Naive thymus-derived CD8-positive, alpha-beta T cell (primary cell): Measurements from ENCODE around the gene TRIM24. TPM values are rescaled to one million over a fixed set of nuclear protein-coding genes. Genes with fewer than 3 reads are reported as not detected.

Experiments used
- ATAC-seq, 2 donors: fragments of 150-1000 bp; cut with Tn5 transposase in 1 of 2; sonication (Bioruptor Pico), chemical (Tn5 transposase) in 1 of 2; 1 replicate in 1 of 2; 2 replicates in 1 of 2; pipeline ENCODE4 v1.10.0; 2021; ENCODE audit warnings: mild to moderate bottlenecking in 2 of 2, moderate library complexity in 2 of 2
- POLR2A ChIA-PET: fragments of 350-600 bp; sonication (Branson Sonifier 250); formaldehyde crosslinking; loops from one replicate; lab custom pipeline; 2021; ENCODE audit warnings: antibody characterized with exemption; lab: Charles Lee
- DNase-seq, 10 donors: peaks; one replicate each; pipeline versions ENCODE4 v3.0.0 to v3.0.0-alpha.2; 2020 to 2022
- H3K27ac Mint-ChIP-seq, 10 donors: one replicate each; pipeline ENCODE4 v1.8.0; 2020 to 2022; ENCODE audit warnings: mild to moderate bottlenecking in 10 of 10, mixed read lengths in 10 of 10, moderate library complexity in 4 of 10, inconsistent platforms in 1 of 10
- H3K27me3 Mint-ChIP-seq, 5 donors: one replicate each; pipeline ENCODE4 v1.8.0; 2021 to 2022; ENCODE audit warnings: mixed read lengths in 5 of 5
- H3K36me3 Mint-ChIP-seq, 3 donors: one replicate each; pipeline ENCODE4 v1.8.0; 2020 to 2022; ENCODE audit warnings: mixed read lengths in 3 of 3, mild to moderate bottlenecking in 2 of 3, inconsistent platforms in 1 of 3
- H3K4me1 Mint-ChIP-seq, 4 donors: one replicate each; pipeline ENCODE4 v1.8.0; 2021 to 2022; ENCODE audit warnings: mixed read lengths in 4 of 4
- H3K4me3 Mint-ChIP-seq, 10 donors: one replicate each; pipeline ENCODE4 v1.8.0; 2020 to 2022; ENCODE audit warnings: mild to moderate bottlenecking in 10 of 10, mixed read lengths in 10 of 10, moderate library complexity in 6 of 10, inconsistent platforms in 1 of 10
- H3K9me3 Mint-ChIP-seq, 9 donors: one replicate each; pipeline ENCODE4 v1.8.0; 2020 to 2022; ENCODE audit warnings: mixed read lengths in 9 of 9, mild to moderate bottlenecking in 3 of 9, inconsistent platforms in 1 of 9, moderate library complexity in 1 of 9
- polyA plus RNA-seq, 3 donors: library from polyadenylated mRNA; unstranded; fragments of 300-500 nt; fragmentation: Illumina TruSeq; gene quantifications; one replicate each; pipeline ENCODE4 v1.2.3, GENCODE V29; 2021
- total RNA-seq, 8 experiments: library from RNA in 2 of 8; stranded (reverse) in 2 of 8; gene quantifications; one replicate each; pipeline ENCODE4 v1.2.3 and lab custom pipeline; 2021 to 2026

Gene TRIM24
- total and polyA plus RNA-seq, 5 experiments from 2014 or later, result 5.8 to 24.0 (median 12.2) TPM

DNA sequence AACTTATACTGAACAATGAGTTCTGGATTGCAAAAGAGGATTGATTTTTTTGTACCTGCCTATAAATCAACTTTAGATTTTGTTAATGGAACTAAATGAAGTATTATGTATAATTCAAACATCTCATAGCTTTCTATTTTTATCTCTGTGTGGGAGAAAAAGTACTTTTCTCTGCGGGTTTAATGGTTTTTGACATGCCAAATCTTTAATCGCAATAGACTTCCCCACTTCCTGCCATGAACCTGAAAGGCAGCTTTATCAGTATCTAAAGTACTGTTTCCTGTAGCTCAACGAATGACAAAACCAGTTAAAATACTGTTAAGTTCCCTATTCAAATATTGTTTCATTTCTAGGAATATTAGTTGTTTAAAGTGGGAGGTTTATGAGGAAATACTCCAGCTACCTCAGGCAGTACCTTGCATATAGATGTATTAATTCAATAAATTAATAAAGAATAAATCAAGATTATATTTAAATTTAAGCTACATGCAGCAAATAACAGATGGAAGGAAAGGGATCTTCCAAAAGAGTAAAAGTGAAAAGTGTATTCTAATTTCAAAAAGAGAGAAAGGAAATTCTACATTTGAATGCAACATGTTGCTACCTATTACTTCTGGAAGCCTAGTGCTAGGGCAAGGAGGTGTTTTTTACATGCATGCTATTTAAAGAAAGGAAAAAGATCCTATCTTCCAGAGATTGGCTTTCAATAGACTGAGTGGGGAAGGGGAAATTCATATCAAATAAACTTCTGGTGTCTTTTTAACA is 165.2 kb downstream of the TRIM24 start:
- Mint-ChIP-seq H3K27ac (peak overlapping the region; percentile 43 to 87 (median 81)), H3K9me3 (no peaks in the 10 kb centered on the region), H3K4me1 (peaks cover 23 to 48% (median 43%) of the 10 kb centered on the region in 4 donors), H3K4me3 (peak overlapping the region; percentile 58 to 78 (median 72)), H3K27me3 (no peaks in the 10 kb centered on the region), H3K36me3 (no peaks in the 10 kb centered on the region)
- peak in 4 of 10 donors; percentile 17 to 68 (median 52) for DNase-seq
- peak; percentile 74 to 84 for ATAC-seq
- POLR2A ChIA-PET, result interaction anchor here (0.6 to 2.0 kb wide), 3 partner anchors 13 to 483 kb away, joined by 3 to 10 read pairs (median 4); no protein-coding TSS in a partner anchor

DNA sequence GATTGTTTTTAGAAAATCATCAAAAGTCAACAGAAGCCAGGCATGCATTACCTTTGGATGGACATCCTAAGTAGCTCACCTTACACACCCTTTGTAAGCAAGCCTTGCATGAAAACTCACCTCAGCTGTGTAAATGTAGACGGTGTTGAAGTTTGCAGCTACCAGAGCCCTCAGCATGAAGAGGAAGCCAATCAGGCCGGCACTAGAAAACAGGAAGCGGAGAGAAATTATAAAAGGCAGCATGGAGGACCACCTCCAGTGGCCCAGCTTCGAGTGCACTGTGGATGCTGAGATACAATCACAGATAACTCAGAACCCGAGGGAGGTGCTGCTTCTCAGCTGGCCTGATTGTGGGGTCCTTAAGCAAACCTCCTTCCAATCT is 165.8 kb downstream of the TRIM24 start:
- H3K27ac Mint-ChIP-seq, result peak overlapping the region; percentile 43 to 87 (median 81)
- POLR2A ChIA-PET, result interaction anchor here (0.6 to 2.0 kb wide), 4 partner anchors 10 to 482 kb away, joined by 3 to 10 read pairs (median 4); no protein-coding TSS in a partner anchor
- ATAC-seq, result peak; percentile 80 to 85
- H3K36me3 Mint-ChIP-seq, result no peaks in the 10 kb centered on the region
- H3K9me3 Mint-ChIP-seq, result no peaks in the 10 kb centered on the region
- DNase-seq, result peak in 7 of 10 donors; percentile 7 to 55 (median 28)
- peak overlapping the region; percentile 56 to 77 (median 68) for H3K4me3 Mint-ChIP-seq
- H3K27me3 Mint-ChIP-seq, result no peaks in the 10 kb centered on the region
- peaks cover 23 to 47% (median 44%) of the 10 kb centered on the region in 4 donors for H3K4me1 Mint-ChIP-seq

DNA sequence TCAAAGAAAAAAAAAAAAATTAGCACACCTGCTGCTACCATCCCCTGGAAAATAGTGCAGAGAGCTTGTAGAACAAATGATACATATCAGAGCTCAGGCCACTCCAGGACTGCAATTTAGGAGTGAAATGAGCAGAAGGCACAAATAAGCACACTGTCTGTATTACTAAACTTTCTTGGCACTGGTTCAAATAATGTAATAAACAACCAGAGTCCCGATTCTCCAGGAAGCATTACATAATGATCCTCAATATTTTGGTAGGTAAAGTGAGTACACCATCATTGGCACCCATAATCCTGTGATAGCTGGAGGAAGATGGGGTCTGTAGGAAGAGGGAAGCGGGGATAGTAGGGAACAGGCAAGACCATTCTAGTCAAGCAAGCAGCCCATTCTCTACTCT is 166.8 kb downstream of the TRIM24 start:
- Mint-ChIP-seq H3K4me3 (peak overlapping the region in 5 of 10 donors; percentile 6 to 53 (median 39)), H3K27ac (peak overlapping the region in 5 of 10 donors; percentile 19 to 87 (median 79)), H3K27me3 (no peaks in the 10 kb centered on the region), H3K9me3 (no peaks in the 10 kb centered on the region), H3K36me3 (no peaks in the 10 kb centered on the region), H3K4me1 (peaks cover 23 to 51% (median 45%) of the 10 kb centered on the region in 4 donors)
- ATAC-seq (no peak), DNase-seq (no peak)
- POLR2A ChIA-PET, result interaction anchor here (1.3 to 2.0 kb wide), 2 partner anchors 9 to 277 kb away, joined by 4 to 10 read pairs; no protein-coding TSS in a partner anchor

GRCh38 chr7:138627361-138627760 is 167.3 kb downstream of the TRIM24 start:
- H3K4me3 Mint-ChIP-seq, result peak overlapping the region in 1 of 10 donors; percentile 49
- no peak for ATAC-seq
- POLR2A ChIA-PET, result no interaction called here
- H3K27ac Mint-ChIP-seq, result peak overlapping the region in 1 of 10 donors; percentile 82
- peaks cover 24 to 56% (median 48%) of the 10 kb centered on the region in 4 donors for H3K4me1 Mint-ChIP-seq
- no peaks in the 10 kb centered on the region for H3K9me3 Mint-ChIP-seq
- no peaks in the 10 kb centered on the region for H3K36me3 Mint-ChIP-seq
- no peaks in the 10 kb centered on the region for H3K27me3 Mint-ChIP-seq
- DNase-seq, result no peak

DNA sequence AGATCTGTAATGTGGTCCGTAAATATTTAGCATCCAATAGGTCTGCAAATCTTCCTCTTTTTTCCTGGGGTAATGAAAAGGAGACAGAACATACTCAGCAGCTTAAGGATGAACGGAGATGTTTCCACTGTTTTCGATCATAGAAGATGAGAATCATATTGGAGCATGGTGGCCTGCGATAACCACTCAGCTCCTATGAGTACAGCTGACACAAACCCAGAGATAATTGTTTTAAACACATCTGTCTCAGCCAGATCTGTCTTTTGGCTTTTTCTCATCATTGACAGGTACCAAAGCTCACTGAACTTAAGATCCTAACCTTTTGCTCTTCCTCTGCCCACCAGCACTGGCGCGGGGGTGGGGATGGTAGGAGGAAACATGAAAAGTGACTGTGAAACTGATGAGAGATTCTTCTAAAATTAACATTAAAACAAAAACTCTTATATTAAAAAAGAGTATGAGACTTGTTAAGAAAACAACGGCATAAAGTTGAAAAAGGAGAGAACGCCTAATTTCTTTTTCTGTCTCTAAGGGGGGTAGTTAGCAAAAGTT is 170.1 kb downstream of the TRIM24 start:
- H3K27me3 Mint-ChIP-seq, result peaks cover 0 to 3% (median 0%) of the 10 kb centered on the region in 5 donors
- no peaks in the 10 kb centered on the region for H3K9me3 Mint-ChIP-seq
- ATAC-seq (no peak), DNase-seq (no peak)
- H3K36me3 Mint-ChIP-seq, result no peaks in the 10 kb centered on the region
- peak overlapping the region in 4 of 10 donors; percentile 0 to 6 (median 4) for H3K4me3 Mint-ChIP-seq
- H3K27ac Mint-ChIP-seq, result peak overlapping the region in 2 of 10 donors; percentile 1 to 24
- H3K4me1 Mint-ChIP-seq, result peaks cover 22 to 53% (median 45%) of the 10 kb centered on the region in 4 donors
- POLR2A ChIA-PET, result no interaction called here

GRCh38 chr7:138632384-138632783 is 172.3 kb downstream of the TRIM24 start:
- Mint-ChIP-seq H3K36me3 (no peaks in the 10 kb centered on the region), H3K4me3 (no peak overlapping the region), H3K4me1 (peaks cover 12 to 32% (median 23%) of the 10 kb centered on the region in 4 donors), H3K9me3 (no peaks in the 10 kb centered on the region), H3K27ac (peak overlapping the region in 2 of 10 donors; percentile 32 to 43), H3K27me3 (peaks cover 0 to 3% (median 0%) of the 10 kb centered on the region in 5 donors)
- POLR2A ChIA-PET, result interaction anchor here (0.7 kb wide), 1 partner anchor 9 kb away, joined by 4 read pairs; no protein-coding TSS in a partner anchor
- ATAC-seq, result no peak
- DNase-seq, result no peak

DNA sequence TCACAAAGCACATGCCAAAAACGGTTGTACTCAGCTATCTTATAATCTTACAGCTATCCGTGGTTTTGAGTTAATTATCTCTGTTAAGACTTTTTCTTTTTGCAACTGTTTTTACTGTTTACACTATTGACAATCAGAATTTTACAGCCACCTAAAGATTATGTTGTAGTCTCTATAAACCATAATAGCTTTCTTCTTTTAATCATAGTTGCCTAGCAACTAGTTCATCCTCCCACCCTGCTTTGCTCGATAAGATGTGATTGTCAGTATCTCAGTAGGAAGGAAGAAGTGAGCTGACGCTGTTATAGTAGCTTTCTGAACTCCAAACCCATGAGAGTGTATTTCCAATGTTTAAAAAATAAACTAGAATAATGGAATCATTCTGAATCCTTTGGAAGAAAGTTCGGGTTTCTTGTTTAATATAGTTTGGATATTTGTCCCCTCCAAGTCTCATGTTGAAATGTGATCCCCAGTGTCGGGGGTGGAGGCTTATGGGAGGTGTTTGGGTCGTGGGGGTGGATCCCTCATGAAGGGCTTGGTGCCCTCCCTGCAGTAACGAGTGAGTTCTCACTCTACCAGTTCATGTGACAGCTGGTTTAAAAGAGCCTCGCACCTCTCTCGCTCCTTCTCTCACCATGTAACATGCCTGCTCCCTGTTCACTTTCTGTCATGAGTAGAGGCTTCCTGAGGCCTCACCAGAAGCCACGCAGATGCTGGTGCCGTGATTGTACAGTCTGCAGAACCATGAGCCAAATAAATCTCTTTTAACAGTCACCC is 173.0 kb downstream of the TRIM24 start:
- H3K27me3 Mint-ChIP-seq, result peaks cover 0 to 3% (median 0%) of the 10 kb centered on the region in 5 donors
- H3K36me3 Mint-ChIP-seq, result no peaks in the 10 kb centered on the region
- no peaks in the 10 kb centered on the region for H3K9me3 Mint-ChIP-seq
- DNase-seq (no peak), ATAC-seq (no peak)
- no peak overlapping the region for H3K27ac Mint-ChIP-seq
- POLR2A ChIA-PET, result no interaction called here
- H3K4me1 Mint-ChIP-seq, result peaks cover 12 to 32% (median 22%) of the 10 kb centered on the region in 4 donors
- H3K4me3 Mint-ChIP-seq, result no peak overlapping the region

Other genes starting within 250 kb of the TRIM24 start
- not detected for gene SVOPL, start 241.1 kb downstream of the TRIM24 start, total RNA-seq
- 1 to 10 TPM; 3.0 to 8.2 (median 3.7) TPM for gene SVOPL, start 241.1 kb downstream of the TRIM24 start, polyA plus RNA-seq